Subcutaneous abdominal adipose tissue (tissue), 5 donors: ENCODE data around the gene ZDHHC6.

Experiments
- H3K27ac ChIP-seq: one replicate; pipeline ENCODE4 v1.7.0; 2013; ENCODE audit warnings: low read depth, mild to moderate bottlenecking, inconsistent platforms, low read length, moderate library complexity
- H3K27me3 ChIP-seq, 5 donors: one replicate each; pipeline ENCODE4 v1.7.0; 2013; ENCODE audit warnings: low read length in 5 of 5, inconsistent platforms in 1 of 5; ENCODE audit not compliant: control insufficient read depth in 5 of 5, insufficient read depth in 4 of 5
- H3K36me3 ChIP-seq, 5 donors: one replicate each; pipeline ENCODE4 v1.7.0; 2013; ENCODE audit warnings: low read length in 5 of 5; ENCODE audit not compliant: control insufficient read depth in 5 of 5, insufficient read depth in 5 of 5
- H3K4me1 ChIP-seq, 5 donors: one replicate each; pipeline ENCODE4 v1.7.0; 2013; ENCODE audit warnings: low read length in 5 of 5, mild to moderate bottlenecking in 3 of 5, moderate library complexity in 1 of 5; ENCODE audit not compliant: control insufficient read depth in 5 of 5, insufficient read depth in 5 of 5
- H3K4me3 ChIP-seq, 5 donors: one replicate each; pipeline ENCODE4 v1.7.0; 2013; ENCODE audit warnings: low read length in 5 of 5, low read depth in 1 of 5
- H3K9ac ChIP-seq, 5 donors: one replicate each; pipeline ENCODE4 v1.7.0; 2013; ENCODE audit warnings: low read length in 5 of 5, mild to moderate bottlenecking in 4 of 5, moderate library complexity in 3 of 5
- H3K9me3 ChIP-seq, 5 donors: one replicate each; pipeline ENCODE4 v1.7.0; 2013; ENCODE audit warnings: low read length in 5 of 5; ENCODE audit not compliant: control insufficient read depth in 5 of 5
- donor health status: healthy.
- donor health status: healthy.
- donor health status: healthy.
- donor health status: healthy.
- donor health status: healthy.

Gene ZDHHC6

DNA sequence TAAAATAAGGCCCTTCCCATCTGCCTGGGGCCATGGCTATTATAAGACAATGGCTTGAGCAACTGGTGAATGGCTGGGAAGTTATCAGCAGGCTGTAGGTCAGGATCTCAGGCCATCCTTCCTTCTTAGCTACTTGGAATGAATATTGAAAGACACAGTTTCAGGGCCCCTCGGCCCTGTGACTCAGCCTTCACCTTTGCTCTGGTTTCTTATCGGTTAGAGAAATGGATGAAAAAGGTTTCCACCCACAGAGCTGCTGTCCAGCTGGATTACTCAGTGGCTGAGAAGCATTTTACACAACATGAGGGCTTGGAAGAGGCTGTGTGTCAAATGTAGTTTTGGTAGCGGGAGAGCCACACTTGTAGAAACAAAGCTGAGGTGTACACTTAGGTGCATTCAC lies 63.4 kb downstream of the ZDHHC6 start:
- Histone ChIP-seq H3K27me3 (no peaks in the 10 kb centered on the region), H3K36me3 (peaks cover 0 to 7% (median 0%) of the 10 kb centered on the region in 5 donors), H3K4me1 (peaks cover 0 to 10% (median 8%) of the 10 kb centered on the region in 5 donors), H3K27ac (no peak overlapping the region), H3K9me3 (no peaks in the 10 kb centered on the region), H3K9ac (no peak overlapping the region), H3K4me3 (no peak overlapping the region)

DNA sequence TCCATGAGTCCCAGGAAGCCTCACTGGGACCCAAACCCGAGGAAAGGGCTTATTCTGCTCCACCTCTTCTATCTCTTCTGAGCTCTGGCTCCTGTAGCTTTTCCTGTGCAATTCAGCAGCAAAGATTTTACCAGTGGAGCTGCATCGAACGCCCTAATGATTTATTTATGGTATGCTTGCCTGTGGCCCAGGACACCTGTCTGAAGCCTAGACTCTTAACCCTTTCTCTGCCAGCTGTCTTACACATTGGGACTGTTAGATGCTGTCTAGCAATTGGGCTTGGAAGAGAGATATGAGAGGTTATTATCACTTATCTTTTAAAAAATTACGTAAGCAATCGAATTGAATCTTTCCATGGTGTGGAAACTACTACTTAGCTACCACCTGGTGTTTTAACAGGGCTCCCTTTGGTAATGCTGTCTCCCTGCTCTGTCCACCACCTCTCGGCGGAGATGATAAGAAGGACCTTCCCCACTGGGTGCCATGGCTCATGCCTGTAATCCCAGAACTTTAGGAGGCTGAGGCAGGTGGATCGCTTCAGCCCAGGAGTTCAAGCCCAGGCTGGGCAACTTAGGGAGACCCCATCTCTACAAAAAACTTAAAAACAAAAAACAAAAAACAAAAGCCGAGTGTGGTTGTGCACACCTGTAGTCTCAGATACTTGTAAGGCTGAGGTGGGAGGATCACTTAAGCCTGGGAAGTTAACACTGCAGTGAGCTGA lies 64.0 kb downstream of the ZDHHC6 start:
- Histone ChIP-seq H3K27me3 (no peaks in the 10 kb centered on the region), H3K36me3 (peaks cover 0 to 7% (median 0%) of the 10 kb centered on the region in 5 donors), H3K4me1 (peaks cover 0 to 13% (median 10%) of the 10 kb centered on the region in 5 donors), H3K4me3 (no peak overlapping the region), H3K9ac (peak overlapping the region in 1 of 5 donors; percentile 22), H3K9me3 (no peaks in the 10 kb centered on the region), H3K27ac (no peak overlapping the region)
